Panc1 (cell line): Measurements from ENCODE around the gene PVALB. TPM values are rescaled to one million over a fixed set of nuclear protein-coding genes. Genes with fewer than 3 reads are reported as not detected.

Experiments
- ATAC-seq: fragments of 200-7000 bp; cut with Tn5 transposase; 2 replicates; pipeline ENCODE4 v1.9.1; 2020; ENCODE audit warnings: mild to moderate bottlenecking, moderate library complexity
- BruUV-seq: library from RNA; stranded (reverse); fragments of 400-500 nt; replicated peaks from 2 replicates; lab custom pipeline; 2021; lab: Mats Ljungman, UMichigan
- CTCF ChIA-PET: fragments of 300-600 bp; sonication (Branson Sonifier 250); formaldehyde crosslinking; loops from one replicate; lab custom pipeline; 2022; ENCODE audit warnings: antibody characterized with exemption; lab: Charles Lee
- POLR2A ChIA-PET: fragments of 300-600 bp; sonication (Branson Sonifier 250); formaldehyde crosslinking; loops from one replicate; lab custom pipeline; 2022; ENCODE audit warnings: antibody characterized with exemption; lab: Charles Lee
- DNase-seq: peaks from one replicate; pipeline ENCODE4 v3.0.0-alpha.2; 2010; ENCODE audit warnings: low read depth, low spot score
- H3K27ac ChIP-seq: 2 replicates; pipeline ENCODE4 v1.5.1; 2011; ENCODE audit warnings: mild to moderate bottlenecking, low read length, inconsistent platforms
- H3K27me3 ChIP-seq: fragments of 200-500 bp; sonication (Bioruptor generic); 2 replicates; pipeline ENCODE4 v1.6.0; 2014; ENCODE audit warnings: low read length, inconsistent platforms; ENCODE audit not compliant: control insufficient read depth, insufficient read depth
- H3K36me3 ChIP-seq: fragments of 200-500 bp; sonication (Bioruptor generic); 2 replicates; pipeline ENCODE4 v1.5.1; 2014; ENCODE audit warnings: inconsistent platforms, mild to moderate bottlenecking, low read length, moderate library complexity; ENCODE audit not compliant: control insufficient read depth, insufficient read depth
- H3K4me1 ChIP-seq: 2 replicates; pipeline ENCODE4 v1.5.1; 2011; ENCODE audit warnings: inconsistent platforms, mild to moderate bottlenecking, low read length, moderate library complexity; ENCODE audit not compliant: control insufficient read depth, insufficient read depth
- H3K4me3 ChIP-seq, 2 experiments: 2 replicates each; pipeline ENCODE4 v1.5.1; 2011 to 2012; ENCODE audit warnings: low read depth in 2 of 2, low read length in 2 of 2, mild to moderate bottlenecking in 2 of 2, inconsistent platforms in 1 of 2, moderate library complexity in 1 of 2
- H3K9me3 ChIP-seq: fragments of 200-500 bp; sonication (Bioruptor generic); 2 replicates; pipeline ENCODE4 v1.5.1; 2014; ENCODE audit warnings: low read depth, mild to moderate bottlenecking, inconsistent platforms, low read length, moderate library complexity; ENCODE audit not compliant: control insufficient read depth, insufficient read depth
- CTCF ChIP-seq: fragments of 450-650 bp; IDR thresholded peaks from 2 replicates; pipeline ENCODE4 v1.5.1; 2017; ENCODE audit warnings: mild to moderate bottlenecking
- POLR2AphosphoS5 ChIP-seq: IDR thresholded peaks from 2 replicates; pipeline ENCODE4 v1.6.1; 2012; ENCODE audit warnings: mild to moderate bottlenecking, low read depth, low read length, moderate library complexity
- REST ChIP-seq, 2 experiments: IDR thresholded peaks; 2 replicates each; pipeline ENCODE4 v1.6.1; 2011 to 2012; ENCODE audit warnings: low read depth in 2 of 2, control low read depth in 1 of 2, low read length in 1 of 2, mild to moderate bottlenecking in 1 of 2, moderate library complexity in 1 of 2; ENCODE audit not compliant: insufficient read depth in 1 of 2
- SIN3A ChIP-seq: IDR thresholded peaks from 2 replicates; pipeline ENCODE4 v1.6.1; 2012; ENCODE audit warnings: low read depth, mild to moderate bottlenecking, low read length, moderate library complexity, borderline replicate concordance; ENCODE audit not compliant: insufficient read depth
- TCF7L2 ChIP-seq: IDR thresholded peaks from 2 replicates; pipeline ENCODE4 v1.6.1; 2011; ENCODE audit warnings: mild to moderate bottlenecking, low read depth, low read length, inconsistent platforms
- in situ Hi-C: cut with HindIII; loops from 2 replicates; pipeline ENCODE4 v1.10.0; 2016; ENCODE audit warnings: low sequenced_read_pairs, low pct_unique_long_range_greater_than_20kb
- intact Hi-C: fragments of 100-400 bp; cut with micrococcal nuclease; formaldehyde crosslinking; loops from one replicate; pipeline ENCODE4 v1.10.0; 2022; ENCODE audit not compliant: unreplicated experiment
- total RNA-seq: library from RNA; stranded (reverse); gene quantifications from one replicate; pipeline ENCODE4 v1.2.1, GENCODE V29; 2021; ENCODE audit not compliant: unreplicated experiment

The PVALB gene
- total RNA-seq, 1 experiment from 2014 or later = not detected

GRCh38 chr22:36790648-36791047, 26.2 kb downstream of the PVALB start:
- ATAC-seq (no peak), DNase-seq (no peak)
- Histone ChIP-seq H3K27ac (no peak overlapping the region), H3K9me3 (no peaks in the 10 kb centered on the region), H3K27me3 (no peaks in the 10 kb centered on the region), H3K36me3 (no peaks in the 10 kb centered on the region), H3K4me3 (no peak overlapping the region), H3K4me1 (no peaks in the 10 kb centered on the region)
- intact Hi-C loops = no loop called here
- CTCF ChIA-PET = no interaction called here
- BruUV-seq = no TSS peak
- no peak for TF ChIP-seq TCF7L2
- no peak for TF ChIP-seq SIN3A
- in situ Hi-C loops = no loop called here
- POLR2A ChIA-PET = no interaction called here

- DNase-seq (no peak), ATAC-seq (no peak)
- in situ Hi-C loops = no loop called here
- Histone ChIP-seq H3K27ac (no peak overlapping the region), H3K9me3 (no peaks in the 10 kb centered on the region), H3K36me3 (no peaks in the 10 kb centered on the region), H3K27me3 (no peaks in the 10 kb centered on the region), H3K4me1 (no peaks in the 10 kb centered on the region), H3K4me3 (no peak overlapping the region)
- POLR2A ChIA-PET = no interaction called here
- no TSS peak for BruUV-seq
- CTCF ChIA-PET = no interaction called here
- TF ChIP-seq CTCF (no peak), REST (IDR thresholded peaks at IDR 0.05; ENCODE audit: insufficient read depth in 1 of 2, low read depth in 2 of 2, low read length in 1 of 2) (no peak), SIN3A (no peak), TCF7L2 (no peak), POLR2AphosphoS5 (no peak)
- intact Hi-C loops = no loop called here
Measured at GRCh38 chr22:36787204-36787988, 29.4 kb downstream of the PVALB start.

- intact Hi-C loops (loop anchor here (2.0 to 5.0 kb wide), 2 partner anchors 73 to 194 kb away; no protein-coding TSS in a partner anchor), in situ Hi-C loops (no loop called here)
- ChIA-PET CTCF (no interaction called here), POLR2A (interaction anchor here (0.6 kb wide), 1 partner anchor 38 kb away, joined by 6 read pairs; no protein-coding TSS in a partner anchor)
- Histone ChIP-seq H3K27ac (no peak overlapping the region), H3K9me3 (no peaks in the 10 kb centered on the region), H3K36me3 (no peaks in the 10 kb centered on the region), H3K27me3 (no peaks in the 10 kb centered on the region), H3K4me1 (peaks cover 4% of the 10 kb centered on the region; the same call in 1 of the 2 replicates), H3K4me3 (no peak overlapping the region)
- no peak for ATAC-seq
- BruUV-seq = no TSS peak
- DNase-seq = no peak
- no peak for TF ChIP-seq REST (IDR thresholded peaks at IDR 0.05; ENCODE audit: insufficient read depth in 1 of 2, low read depth in 2 of 2, low read length in 1 of 2)
- TF ChIP-seq POLR2AphosphoS5 = no peak
- no peak for TF ChIP-seq TCF7L2
- TF ChIP-seq CTCF = no peak
- TF ChIP-seq SIN3A = no peak
Measured at GRCh38 chr22:36783743-36784142, 33.1 kb downstream of the PVALB start.
